H9 (cell line): Measurements from ENCODE around the gene SCYGR4. TPM values are rescaled to one million over a fixed set of nuclear protein-coding genes. Genes with fewer than 3 reads are reported as not detected.

ENCODE experiments used
- DNase-seq: peaks from one replicate; pipeline ENCODE4 v3.0.0-alpha.2; 2017
- H2AFZ ChIP-seq: one replicate; pipeline ENCODE4 v1.6.1; 2013; ENCODE audit warnings: mild to moderate bottlenecking, low read length, control low read depth, moderate library complexity
- H2AK5ac ChIP-seq: 2 replicates; pipeline ENCODE4 v1.6.1; 2013; ENCODE audit warnings: low read length, control low read depth, mixed read lengths; ENCODE audit not compliant: insufficient read length
- H2BK120ac ChIP-seq: one replicate; pipeline ENCODE4 v1.6.1; 2013; ENCODE audit warnings: low read depth, mild to moderate bottlenecking, low read length, control low read depth, inconsistent platforms; ENCODE audit not compliant: poor library complexity, severe bottlenecking
- H2BK12ac ChIP-seq: 2 replicates; pipeline ENCODE4 v1.6.1; 2013; ENCODE audit warnings: low read length, control low read depth, mixed read lengths, low read depth; ENCODE audit not compliant: insufficient read length
- H2BK15ac ChIP-seq: 2 replicates; pipeline ENCODE4 v1.6.1; 2013; ENCODE audit warnings: low read depth, low read length, control low read depth
- H2BK20ac ChIP-seq: one replicate; pipeline ENCODE4 v1.6.1; 2013; ENCODE audit warnings: low read depth, mild to moderate bottlenecking, low read length, control low read depth, inconsistent platforms; ENCODE audit not compliant: poor library complexity, severe bottlenecking
- H2BK5ac ChIP-seq: 2 replicates; pipeline ENCODE4 v1.6.1; 2013; ENCODE audit warnings: low read length, control low read depth, mixed read lengths; ENCODE audit not compliant: insufficient read length
- H3K14ac ChIP-seq: 2 replicates; pipeline ENCODE4 v1.6.1; 2013; ENCODE audit warnings: low read length, control low read depth; ENCODE audit not compliant: insufficient read depth
- H3K18ac ChIP-seq: 2 replicates; pipeline ENCODE4 v1.6.1; 2013; ENCODE audit warnings: low read depth, mild to moderate bottlenecking, mixed read lengths, low read length, control low read depth; ENCODE audit not compliant: insufficient read length
- H3K23ac ChIP-seq: 2 replicates; pipeline ENCODE4 v1.6.1; 2013; ENCODE audit warnings: low read length, control low read depth, mixed read lengths, low read depth; ENCODE audit not compliant: insufficient read length
- H3K23me2 ChIP-seq: 2 replicates; pipeline ENCODE4 v1.6.1; 2013; ENCODE audit warnings: low read depth, mild to moderate bottlenecking, mixed read lengths, low read length, control low read depth; ENCODE audit not compliant: insufficient read length, poor library complexity, severe bottlenecking
- H3K27ac ChIP-seq: 2 replicates; pipeline ENCODE4 v1.5.1; 2013; ENCODE audit warnings: low read length, control low read depth, mixed read lengths, low read depth; ENCODE audit not compliant: insufficient read length
- H3K27me3 ChIP-seq: 2 replicates; pipeline ENCODE4 v1.6.1; 2013; ENCODE audit warnings: low read length, control low read depth, inconsistent platforms; ENCODE audit not compliant: insufficient read depth
- H3K4ac ChIP-seq: 2 replicates; pipeline ENCODE4 v1.6.1; 2013; ENCODE audit warnings: low read depth, mild to moderate bottlenecking, control low read depth, inconsistent platforms, low read length, moderate library complexity
- H3K4me1 ChIP-seq: 2 replicates; pipeline ENCODE4 v1.6.1; 2013; ENCODE audit warnings: low read length, control low read depth, inconsistent platforms; ENCODE audit not compliant: insufficient read depth
- H3K4me2 ChIP-seq: 2 replicates; pipeline ENCODE4 v1.6.1; 2013; ENCODE audit warnings: low read length, control low read depth, mixed read lengths; ENCODE audit not compliant: insufficient read length, insufficient read depth
- H3K56ac ChIP-seq: 2 replicates; pipeline ENCODE4 v1.6.1; 2013; ENCODE audit warnings: low read depth, mild to moderate bottlenecking, mixed read lengths, low read length, control low read depth; ENCODE audit not compliant: insufficient read length
- H3K79me1 ChIP-seq: 2 replicates; pipeline ENCODE4 v1.6.1; 2013; ENCODE audit warnings: low read depth, mild to moderate bottlenecking, moderate library complexity, low read length, control low read depth, inconsistent platforms; ENCODE audit not compliant: insufficient read depth, poor library complexity, severe bottlenecking
- H3K79me2 ChIP-seq: 2 replicates; pipeline ENCODE4 v1.6.1; 2013; ENCODE audit warnings: low read length, control low read depth, inconsistent platforms; ENCODE audit not compliant: insufficient read depth
- H3K9ac ChIP-seq: 2 replicates; pipeline ENCODE4 v1.6.1; 2013; ENCODE audit warnings: low read length, control low read depth, mixed read lengths; ENCODE audit not compliant: insufficient read length; ENCODE audit errors: extremely low read depth
- H3K9me3 ChIP-seq: one replicate; pipeline ENCODE4 v1.6.1; 2013; ENCODE audit warnings: low read depth, low read length, inconsistent platforms; ENCODE audit not compliant: control insufficient read depth
- H3T11ph ChIP-seq: one replicate; pipeline ENCODE4 v1.6.1; 2013; ENCODE audit warnings: mild to moderate bottlenecking, low read length, control low read depth, inconsistent platforms
- H4K20me1 ChIP-seq: one replicate; pipeline ENCODE4 v1.6.1; 2013; ENCODE audit not compliant: control insufficient read depth, insufficient read length, insufficient read depth
- H4K5ac ChIP-seq: 2 replicates; pipeline ENCODE4 v1.6.1; 2013; ENCODE audit warnings: low read depth, mild to moderate bottlenecking, mixed read lengths, low read length, control low read depth; ENCODE audit not compliant: insufficient read length
- H4K8ac ChIP-seq: replicated peaks from 2 replicates; pipeline ENCODE4 v1.6.1; 2013; ENCODE audit warnings: low read length, control low read depth, mixed read lengths, low read depth; ENCODE audit not compliant: insufficient read length
- H4K91ac ChIP-seq: 2 replicates; pipeline ENCODE4 v1.6.1; 2013; ENCODE audit warnings: low read depth, mild to moderate bottlenecking, moderate library complexity, mixed read lengths, low read length, control low read depth; ENCODE audit not compliant: insufficient read length
- H3K27ac Mint-ChIP-seq, 3 experiments: 2 replicates in 2 of 3; 3 replicates in 1 of 3; pipeline ENCODE4 v1.8.0; 2020 to 2021; ENCODE audit warnings: mixed read lengths in 3 of 3, mild to moderate bottlenecking in 1 of 3, moderate library complexity in 1 of 3
- H3K27me3 Mint-ChIP-seq: 2 replicates; pipeline ENCODE4 v1.8.0; 2021; ENCODE audit warnings: low read depth, mild to moderate bottlenecking, moderate library complexity, mixed read lengths
- H3K36me3 Mint-ChIP-seq, 3 experiments: 2 replicates in 2 of 3; 3 replicates in 1 of 3; pipeline ENCODE4 v1.8.0; 2020 to 2021; ENCODE audit warnings: low read depth in 3 of 3, mixed read lengths in 3 of 3; ENCODE audit not compliant: insufficient read depth in 1 of 3
- H3K4me1 Mint-ChIP-seq, 2 experiments: 2 replicates each; pipeline ENCODE4 v1.8.0; 2020; ENCODE audit warnings: mixed read lengths in 2 of 2
- H3K4me3 Mint-ChIP-seq, 2 experiments: 2 replicates in 1 of 2; 3 replicates in 1 of 2; pipeline ENCODE4 v1.8.0; 2020 to 2021; ENCODE audit warnings: mild to moderate bottlenecking in 2 of 2, mixed read lengths in 2 of 2, moderate library complexity in 1 of 2
- H3K9me3 Mint-ChIP-seq, 2 experiments: 2 replicates in 1 of 2; 3 replicates in 1 of 2; pipeline ENCODE4 v1.8.0; 2020; ENCODE audit warnings: mild to moderate bottlenecking in 2 of 2, mixed read lengths in 2 of 2, moderate library complexity in 1 of 2
- WGBS: extraction: QIAGEN DNeasy Blood & Tissue Kit; methylation state at CpG from one replicate; pipeline ENCODE4 v1.1.7; 2013; ENCODE audit warnings: missing lambda C conversion rate, low lambda C conversion rate, mixed read lengths; ENCODE audit not compliant: insufficient read length; ENCODE audit errors: extremely low coverage; 5-methylcytosine and 5-hydroxymethylcytosine counted together
- total RNA-seq: library from RNA; stranded (reverse); gene quantifications from 2 replicates; pipeline ENCODE4 v1.2.1, GENCODE V29; 2021
- TF ChIP-seq, protein P1 (sequence below): fragments of 200-600 bp; sonication (generic); conservative IDR thresholded peaks from 3 replicates; pipeline ENCODE4 v1.8.0; 2021; ENCODE audit warnings: antibody characterized with exemption, mild to moderate bottlenecking

SCYGR4 gene
- total RNA-seq, 1 experiment from 2014 or later: not detected

DNA sequence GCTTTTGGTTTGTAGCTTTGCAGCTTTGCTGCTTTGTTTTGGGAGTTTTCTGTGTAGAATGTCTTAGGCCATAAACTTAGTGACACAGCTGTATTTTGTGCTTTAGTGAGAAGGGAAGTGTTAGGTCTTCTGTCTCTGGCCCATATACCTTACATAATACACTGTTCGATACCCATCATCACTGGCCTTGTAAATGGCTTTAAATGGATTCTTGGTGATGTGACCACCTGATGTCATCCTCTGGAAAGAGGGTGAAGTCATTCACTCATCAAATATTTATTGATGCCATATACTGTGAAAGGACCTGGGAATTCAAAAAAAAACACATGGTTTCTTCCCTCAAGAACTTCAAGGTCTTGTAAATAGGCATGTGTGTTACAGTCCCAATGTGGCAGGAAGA, 37.5 kb upstream of the SCYGR4 start:
- TF ChIP-seq, protein P1, sequence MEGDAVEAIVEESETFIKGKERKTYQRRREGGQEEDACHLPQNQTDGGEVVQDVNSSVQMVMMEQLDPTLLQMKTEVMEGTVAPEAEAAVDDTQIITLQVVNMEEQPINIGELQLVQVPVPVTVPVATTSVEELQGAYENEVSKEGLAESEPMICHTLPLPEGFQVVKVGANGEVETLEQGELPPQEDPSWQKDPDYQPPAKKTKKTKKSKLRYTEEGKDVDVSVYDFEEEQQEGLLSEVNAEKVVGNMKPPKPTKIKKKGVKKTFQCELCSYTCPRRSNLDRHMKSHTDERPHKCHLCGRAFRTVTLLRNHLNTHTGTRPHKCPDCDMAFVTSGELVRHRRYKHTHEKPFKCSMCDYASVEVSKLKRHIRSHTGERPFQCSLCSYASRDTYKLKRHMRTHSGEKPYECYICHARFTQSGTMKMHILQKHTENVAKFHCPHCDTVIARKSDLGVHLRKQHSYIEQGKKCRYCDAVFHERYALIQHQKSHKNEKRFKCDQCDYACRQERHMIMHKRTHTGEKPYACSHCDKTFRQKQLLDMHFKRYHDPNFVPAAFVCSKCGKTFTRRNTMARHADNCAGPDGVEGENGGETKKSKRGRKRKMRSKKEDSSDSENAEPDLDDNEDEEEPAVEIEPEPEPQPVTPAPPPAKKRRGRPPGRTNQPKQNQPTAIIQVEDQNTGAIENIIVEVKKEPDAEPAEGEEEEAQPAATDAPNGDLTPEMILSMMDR: no peak
- Mint-ChIP-seq H3K9me3 (peaks cover 15 to 17% of the 10 kb centered on the region in 2 experiments), H3K4me3 (no peak overlapping the region), H3K27ac (no peak overlapping the region), H3K36me3 (peaks cover 5 to 12% (median 7%) of the 10 kb centered on the region in 3 experiments; a peak in 5 of 7 replicates), H3K27me3 (no peaks in the 10 kb centered on the region), H3K4me1 (peaks cover 6 to 7% of the 10 kb centered on the region in 2 experiments)
- Histone ChIP-seq H3K79me1 (no peaks in the 10 kb centered on the region), H2BK20ac (no peak overlapping the region), H3K9ac (no peak overlapping the region), H3K14ac (no peak overlapping the region), H3K27me3 (no peaks in the 10 kb centered on the region), H2BK15ac (no peak overlapping the region), H3K4ac (no peak overlapping the region), H3K79me2 (no peaks in the 10 kb centered on the region), H3K27ac (no peak overlapping the region), H3K4me2 (no peak overlapping the region), H3K23me2 (no peaks in the 10 kb centered on the region), H3K23ac (no peak overlapping the region), H2BK120ac (no peak overlapping the region), H3K18ac (no peak overlapping the region), H3T11ph (no peak overlapping the region), H4K20me1 (no peaks in the 10 kb centered on the region), H2BK12ac (no peak overlapping the region), H3K56ac (no peak overlapping the region), H4K5ac (no peak overlapping the region), H2AK5ac (no peak overlapping the region), H4K8ac (no peak overlapping the region), H4K91ac (no peak overlapping the region), H2AFZ (no peak overlapping the region), H3K9me3 (peaks cover 4% of the 10 kb centered on the region), H2BK5ac (no peak overlapping the region), H3K4me1 (no peaks in the 10 kb centered on the region)
- DNase-seq: no peak
- WGBS: no CpG with 5 or more reads among the region's 1 CpG
